ENCODE results near the gene REM2. TPM values are rescaled to one million over a fixed set of nuclear protein-coding genes. Genes with fewer than 3 reads are reported as not detected.

The REM2 gene
- polyA plus RNA-seq, 4 donors = 0.87 to 2.0 (median 1.3) TPM

- DNase-seq (ENCODE audit: low read depth in 4 of 4, low spot score in 3 of 4) = peak in 3 of 4 donors; percentile 80 to 89 (median 84)
Measured at GRCh38 chr14:22872033-22872832, 10.8 kb upstream of the REM2 start.

GRCh38 chr14:22872833-22873520, 10.0 kb upstream of the REM2 start:
- DNase-seq (ENCODE audit: low read depth in 4 of 4, low spot score in 3 of 4) = no peak

- no peak for DNase-seq (ENCODE audit: low read depth in 4 of 4, low spot score in 3 of 4)
Measured at GRCh38 chr14:22875003-22875747, 7.8 kb upstream of the REM2 start.

GRCh38 chr14:22875748-22876319, 7.2 kb upstream of the REM2 start:
- no peak for DNase-seq (ENCODE audit: low read depth in 4 of 4, low spot score in 3 of 4)

GRCh38 chr14:22877000-22877501, 6.0 kb upstream of the REM2 start:
- no peak for DNase-seq (ENCODE audit: low read depth in 4 of 4, low spot score in 3 of 4)

- DNase-seq (ENCODE audit: low read depth in 4 of 4, low spot score in 3 of 4) = no peak
Measured at GRCh38 chr14:22878271-22879246, 4.5 kb upstream of the REM2 start.

GRCh38 chr14:22882064-22882463, 958 bp upstream of the REM2 start:
- no peak for DNase-seq (ENCODE audit: low read depth in 4 of 4, low spot score in 3 of 4)

GRCh38 chr14:22882529-22883172, 371 bp upstream of the REM2 start:
- peak in 2 of 4 donors; percentile 60 to 77 for DNase-seq (ENCODE audit: low read depth in 4 of 4, low spot score in 3 of 4)

- DNase-seq (ENCODE audit: low read depth in 4 of 4, low spot score in 3 of 4) = no peak
Measured at GRCh38 chr14:22884076-22884737, 1.2 kb downstream of the REM2 start.

- no peak for DNase-seq (ENCODE audit: low read depth in 4 of 4, low spot score in 3 of 4)
Measured at GRCh38 chr14:22884738-22885523, 1.9 kb downstream of the REM2 start.

- no peak for DNase-seq (ENCODE audit: low read depth in 4 of 4, low spot score in 3 of 4)
Measured at GRCh38 chr14:22885975-22886374, 3.0 kb downstream of the REM2 start.

GRCh38 chr14:22886500-22887259, 3.7 kb downstream of the REM2 start:
- peak in 2 of 4 donors; percentile 54 to 55 for DNase-seq (ENCODE audit: low read depth in 4 of 4, low spot score in 3 of 4)

- peak; percentile 73 to 87 (median 80) for DNase-seq (ENCODE audit: low read depth in 4 of 4, low spot score in 3 of 4)
Measured at GRCh38 chr14:22887260-22887989, 4.4 kb downstream of the REM2 start.

- DNase-seq (ENCODE audit: low read depth in 4 of 4, low spot score in 3 of 4) = no peak
Measured at GRCh38 chr14:22887990-22888378, 5.0 kb downstream of the REM2 start.

- no peak for DNase-seq (ENCODE audit: low read depth in 4 of 4, low spot score in 3 of 4)
Measured at GRCh38 chr14:22888662-22889061, 5.6 kb downstream of the REM2 start.

- DNase-seq (ENCODE audit: low read depth in 4 of 4, low spot score in 3 of 4) = no peak
Measured at GRCh38 chr14:22890416-22890815, 7.4 kb downstream of the REM2 start.
